ENCODE data around the gene AUNIP. TPM values are rescaled to one million over a fixed set of nuclear protein-coding genes. Genes with fewer than 3 reads are reported as not detected.

AUNIP gene
- total RNA-seq, 1 experiment from 2014 or later = 22.2 TPM

GRCh38 chr1:25821630-25822091 lies 37.6 kb downstream of the AUNIP start:
- H3K4me1 Mint-ChIP-seq = peaks cover 32% of the 10 kb centered on the region in 2 experiments
- Histone ChIP-seq H3K9me3 (ENCODE audit: control insufficient read depth, low read depth, low read length) (no peaks in the 10 kb centered on the region), H3K4me2 (ENCODE audit: insufficient read depth, insufficient read length, low read length) (no peak overlapping the region), H2AK5ac (ENCODE audit: insufficient read length, low read length) (no peak overlapping the region), H3K79me1 (ENCODE audit: insufficient read depth, low read depth, low read length, poor library complexity, severe bottlenecking) (no peaks in the 10 kb centered on the region), H3K4ac (ENCODE audit: low read depth, low read length) (no peak overlapping the region), H3K4me1 (ENCODE audit: insufficient read depth, low read length) (peaks cover 4% of the 10 kb centered on the region; the same call in 1 of the 2 replicates), H2BK120ac (ENCODE audit: low read depth, low read length, poor library complexity, severe bottlenecking) (no peak overlapping the region), H3K23me2 (ENCODE audit: insufficient read length, low read depth, low read length, poor library complexity, severe bottlenecking) (peaks cover 11% of the 10 kb centered on the region), H2BK15ac (ENCODE audit: low read depth, low read length) (no peak overlapping the region), H3K27me3 (ENCODE audit: insufficient read depth, low read length) (no peaks in the 10 kb centered on the region), H3K56ac (ENCODE audit: insufficient read length, low read depth, low read length) (no peak overlapping the region), H2BK20ac (ENCODE audit: low read depth, low read length, poor library complexity, severe bottlenecking) (no peak overlapping the region), H4K91ac (ENCODE audit: insufficient read length, low read depth, low read length) (no peak overlapping the region), H4K20me1 (ENCODE audit: control insufficient read depth, insufficient read depth, insufficient read length) (peaks cover 3% of the 10 kb centered on the region), H2BK12ac (ENCODE audit: insufficient read length, low read depth, low read length) (no peak overlapping the region), H4K8ac (replicated peaks; ENCODE audit: insufficient read length, low read depth, low read length) (no peak overlapping the region), H3T11ph (ENCODE audit: low read length) (no peak overlapping the region), H2BK5ac (ENCODE audit: insufficient read length, low read length) (no peak overlapping the region), H3K18ac (ENCODE audit: insufficient read length, low read depth, low read length) (no peak overlapping the region), H3K79me2 (ENCODE audit: insufficient read depth, low read length) (no peaks in the 10 kb centered on the region; the same call in 1 of the 2 replicates), H3K14ac (ENCODE audit: insufficient read depth, low read length) (no peak overlapping the region), H3K23ac (ENCODE audit: insufficient read length, low read depth, low read length) (no peak overlapping the region), H3K27ac (ENCODE audit: insufficient read length, low read depth, low read length) (no peak overlapping the region), H3K9ac (ENCODE audit: extremely low read depth, insufficient read length, low read length) (no peak overlapping the region), H4K5ac (ENCODE audit: insufficient read length, low read depth, low read length) (no peak overlapping the region), H2AFZ (ENCODE audit: low read length) (no peak overlapping the region)
- H3K9me3 Mint-ChIP-seq = no peaks in the 10 kb centered on the region
- WGBS (ENCODE audit: extremely low coverage, insufficient read length, low lambda C conversion rate) = no CpG with 5 or more reads among the region's 5 CpGs
- no peak for DNase-seq
- H3K27ac Mint-ChIP-seq = no peak overlapping the region
- no peak for TF ChIP-seq CTCF (conservative IDR thresholded peaks at IDR 0.05)
- H3K36me3 Mint-ChIP-seq (ENCODE audit: insufficient read depth in 1 of 3, low read depth in 3 of 3) = peaks cover 0 to 6% (median 0%) of the 10 kb centered on the region in 3 experiments; a peak in 3 of 7 replicates
- H3K27me3 Mint-ChIP-seq (ENCODE audit: low read depth) = peaks cover 13% of the 10 kb centered on the region
- peak overlapping the region; percentile 63 to 95 for H3K4me3 Mint-ChIP-seq

All from H9 (cell line).